Stimulated activated CD4-positive, alpha-beta T cell treated with anti-CD3 and anti-CD28 coated beads, Interleukin-15, amount 100 ng/mL, for 48 hours (primary cell): ENCODE results near the gene FGF13.

Experiments
- DNase-seq, 2 donors: peaks; one replicate each; pipeline ENCODE4 v3.0.0-alpha.2; 2020; ENCODE audit warnings: low read depth in 2 of 2

Gene FGF13

GRCh38 chrX:138711399-138712347 is at the start of gene FGF13:
Gene FGF13 (minus strand): TSS chrX:138711717. CDS start chrX:138711003, 714 bp downstream.
- DNase-seq, result no peak

- no peak for DNase-seq
Measured at GRCh38 chrX:138759217-138759943, 47.9 kb upstream of the FGF13 start.

- DNase-seq, result no peak
Measured at GRCh38 chrX:138756234-138756633, 44.7 kb upstream of the FGF13 start.

GRCh38 chrX:138754861-138755260 is 43.3 kb upstream of the FGF13 start:
- DNase-seq, result no peak

- no peak for DNase-seq
Measured at GRCh38 chrX:138748480-138748879, 37.0 kb upstream of the FGF13 start.

GRCh38 chrX:138745196-138745595 is 33.7 kb upstream of the FGF13 start:
- DNase-seq, result no peak

- DNase-seq, result no peak
Measured at GRCh38 chrX:138742217-138742616, 30.7 kb upstream of the FGF13 start.

- no peak for DNase-seq
Measured at GRCh38 chrX:138740341-138740740, 28.8 kb upstream of the FGF13 start.

- DNase-seq, result no peak
Measured at GRCh38 chrX:138723301-138723700, 11.8 kb upstream of the FGF13 start.

GRCh38 chrX:138719396-138719795 is 7.9 kb upstream of the FGF13 start:
- DNase-seq, result no peak

GRCh38 chrX:138718941-138719340 is 7.4 kb upstream of the FGF13 start:
- no peak for DNase-seq

- no peak for DNase-seq
Measured at GRCh38 chrX:138710866-138711341, 613 bp downstream of the FGF13 start.

GRCh38 chrX:138709886-138710791 is 1.4 kb downstream of the FGF13 start:
- no peak for DNase-seq

- DNase-seq, result no peak
Measured at GRCh38 chrX:138708268-138708667, 3.2 kb downstream of the FGF13 start.

- no peak for DNase-seq
Measured at GRCh38 chrX:138704596-138704995, 6.9 kb downstream of the FGF13 start.

GRCh38 chrX:138704101-138704500 is 7.4 kb downstream of the FGF13 start:
- DNase-seq, result no peak

- no peak for DNase-seq
Measured at GRCh38 chrX:138692591-138692990, 18.9 kb downstream of the FGF13 start.

GRCh38 chrX:138691186-138691585 is 20.3 kb downstream of the FGF13 start:
- no peak for DNase-seq

GRCh38 chrX:138690591-138690990 is 20.9 kb downstream of the FGF13 start:
- DNase-seq, result no peak

- no peak for DNase-seq
Measured at GRCh38 chrX:138683600-138683999, 27.9 kb downstream of the FGF13 start.

GRCh38 chrX:138669693-138670092 is 41.8 kb downstream of the FGF13 start:
- no peak for DNase-seq

- no peak for DNase-seq
Measured at GRCh38 chrX:138664466-138664865, 47.1 kb downstream of the FGF13 start.
